Spleen (tissue), 11 donors: ENCODE results near the gene UTS2B. TPM values are rescaled to one million over a fixed set of nuclear protein-coding genes. Genes with fewer than 3 reads are reported as not detected.
"Not testable (repeated sequence)": the region's sequence is repeated elsewhere in the genome, so short reads cannot be mapped to it uniquely, and the experiment has no call there.

Experiments used
- DNase-seq: peaks from one replicate; pipeline ENCODE4 v3.0.0-alpha.2; 2020
- H3K27ac ChIP-seq, 8 donors: fragments of 200-600 bp; sonication (generic) in 7 of 8; 1 replicate in 4 of 8; 2 replicates in 4 of 8; pipeline versions ENCODE4 v1.5.0 to v1.8.0; 2016 to 2021; ENCODE audit warnings: inconsistent platforms in 4 of 8, mild to moderate bottlenecking in 4 of 8, moderate library complexity in 1 of 8
- H3K27me3 ChIP-seq, 7 donors: fragments of 200-600 bp; sonication (generic) in 6 of 7; replicated peaks in 1 of 7; 1 replicate in 4 of 7; 2 replicates in 3 of 7; pipeline versions ENCODE4 v1.5.0 to v1.8.0; 2016 to 2021; ENCODE audit warnings: inconsistent platforms in 3 of 7, mild to moderate bottlenecking in 1 of 7
- H3K36me3 ChIP-seq, 6 donors: fragments of 200-600 bp; sonication (generic) in 5 of 6; 1 replicate in 4 of 6; 2 replicates in 2 of 6; pipeline versions ENCODE4 v1.5.0 to v1.8.0; 2016 to 2021; ENCODE audit warnings: inconsistent platforms in 2 of 6
- H3K4me1 ChIP-seq, 6 donors: fragments of 200-600 bp; sonication (generic) in 5 of 6; 1 replicate in 3 of 6; 2 replicates in 3 of 6; pipeline versions ENCODE4 v1.5.0 to v1.8.0; 2016 to 2021; ENCODE audit warnings: inconsistent platforms in 3 of 6
- H3K4me3 ChIP-seq, 8 donors: fragments of 200-600 bp; sonication (generic) in 7 of 8; 1 replicate in 4 of 8; 2 replicates in 4 of 8; pipeline versions ENCODE4 v1.5.0 to v1.8.0; 2016 to 2021; ENCODE audit warnings: inconsistent platforms in 4 of 8, mild to moderate bottlenecking in 4 of 8, moderate library complexity in 2 of 8
- H3K9me3 ChIP-seq, 8 donors: fragments of 200-600 bp; sonication (generic) in 7 of 8; 1 replicate in 4 of 8; 2 replicates in 4 of 8; pipeline versions ENCODE4 v1.5.0 to v1.8.0; 2016 to 2021; ENCODE audit warnings: inconsistent platforms in 4 of 8
- POLR2A ChIP-seq, 3 donors: fragments of 450-650 bp; IDR thresholded peaks; one replicate each; pipeline ENCODE4 v1.5.1; 2017; ENCODE audit warnings: antibody characterized with exemption in 3 of 3, mild to moderate bottlenecking in 1 of 3
- POLR2AphosphoS5 ChIP-seq, 3 donors: sonication (generic); formaldehyde crosslinking; IDR thresholded peaks; one replicate each; pipeline ENCODE4 v1.5.1; 2017; ENCODE audit warnings: antibody characterized with exemption in 3 of 3
- WGBS, 5 donors: extraction: QIAGEN DNeasy Blood & Tissue Kit in 3 of 5; methylation state at CpG; one replicate each; pipeline versions ENCODE4 v1.1.5 to v1.1.7; 2013 to 2018; 5-methylcytosine and 5-hydroxymethylcytosine counted together
- intact Hi-C: fragments of 100-400 bp; cut with DNase I; formaldehyde crosslinking; loops from one replicate; pipeline ENCODE4 v1.15.0; 2023; ENCODE audit warnings: low total_unique reads
- polyA plus RNA-seq, 3 donors: library from polyadenylated mRNA; stranded (reverse); fragments of 200-250 nt; gene quantifications; one replicate each; pipeline ENCODE4 v1.2.1, GENCODE V29; 2013
- total RNA-seq, 7 donors: library from RNA; depleted of rRNA in 3 of 7; stranded (reverse); fragments of >200 nt in 3 of 7; fragmentation: NEBNext Ultra II Directional in 4 of 7; extraction: Animal tissue kit (Norgen Biotek cat#: 25700) in 4 of 7; gene quantifications; one replicate each; pipeline versions ENCODE4 v1.1.0 to v1.2.1, GENCODE V29; 2016 to 2021
- TF ChIP-seq, protein P1 (sequence below), 11 experiments: fragments of 200-600 bp in 7 of 11; fragments of 450-650 bp in 4 of 11; sonication (generic) in 4 of 11; IDR thresholded peaks in 8 of 11; conservative IDR thresholded peaks in 3 of 11; 1 replicate in 7 of 11; 2 replicates in 4 of 11; pipeline versions ENCODE4 v1.4.0 to v1.8.0; 2016 to 2021; ENCODE audit warnings: antibody characterized with exemption in 11 of 11, inconsistent platforms in 4 of 11, mild to moderate bottlenecking in 1 of 11
- donor health status: healthy with polysubstance abuse.
- donor health status: DM: no; HTN: no; CAD: no; lungs with moderate emphysema.
- donor health status: DM: no; HTN: no; CAD: no.
- donor health status: Bipolar disorder and iron deficiency.
- donor health status: healthy.
- donor health status: DM: no; HTN: no; CAD: no.
- donor health status: DM: yes; HTN: yes; CAD: no.

Gene UTS2B
- total and polyA plus RNA-seq, 10 donors: 0.20 to 3.2 (median 0.54) TPM; not detected in 1

- WGBS, 5 donors: 41 to 54% (median 49%) methylated on average over 6 of the region's 6 CpGs
- Histone ChIP-seq H3K27ac (peak overlapping the region in 5 of 8 donors; percentile 36 to 69 (median 47)), H3K9me3 (no peaks in the 10 kb centered on the region), H3K4me1 (peaks cover 0 to 56% (median 27%) of the 10 kb centered on the region in 6 donors), H3K27me3 (no peaks in the 10 kb centered on the region), H3K4me3 (peak overlapping the region in 1 of 8 donors; percentile 17), H3K36me3 (no peaks in the 10 kb centered on the region)
- intact Hi-C loops: no loop called here
- no peak for DNase-seq
- TF ChIP-seq, protein P1, sequence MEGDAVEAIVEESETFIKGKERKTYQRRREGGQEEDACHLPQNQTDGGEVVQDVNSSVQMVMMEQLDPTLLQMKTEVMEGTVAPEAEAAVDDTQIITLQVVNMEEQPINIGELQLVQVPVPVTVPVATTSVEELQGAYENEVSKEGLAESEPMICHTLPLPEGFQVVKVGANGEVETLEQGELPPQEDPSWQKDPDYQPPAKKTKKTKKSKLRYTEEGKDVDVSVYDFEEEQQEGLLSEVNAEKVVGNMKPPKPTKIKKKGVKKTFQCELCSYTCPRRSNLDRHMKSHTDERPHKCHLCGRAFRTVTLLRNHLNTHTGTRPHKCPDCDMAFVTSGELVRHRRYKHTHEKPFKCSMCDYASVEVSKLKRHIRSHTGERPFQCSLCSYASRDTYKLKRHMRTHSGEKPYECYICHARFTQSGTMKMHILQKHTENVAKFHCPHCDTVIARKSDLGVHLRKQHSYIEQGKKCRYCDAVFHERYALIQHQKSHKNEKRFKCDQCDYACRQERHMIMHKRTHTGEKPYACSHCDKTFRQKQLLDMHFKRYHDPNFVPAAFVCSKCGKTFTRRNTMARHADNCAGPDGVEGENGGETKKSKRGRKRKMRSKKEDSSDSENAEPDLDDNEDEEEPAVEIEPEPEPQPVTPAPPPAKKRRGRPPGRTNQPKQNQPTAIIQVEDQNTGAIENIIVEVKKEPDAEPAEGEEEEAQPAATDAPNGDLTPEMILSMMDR (IDR thresholded peaks at IDR 0.05 in 8 of 11, conservative IDR thresholded peaks at IDR 0.05 in 3 of 11): no peak
- TF ChIP-seq POLR2A (IDR thresholded peaks at IDR 0.05) (no peak), POLR2AphosphoS5 (IDR thresholded peaks at IDR 0.05) (no peak)
These were observed 77.1 kb downstream of the UTS2B start for GRCh38 chr3:191253089-191253799.

GRCh38 chr3:191246630-191247029 lies 83.7 kb downstream of the UTS2B start:
- TF ChIP-seq POLR2A (IDR thresholded peaks at IDR 0.05): no peak
- TF ChIP-seq, protein P1 (IDR thresholded peaks at IDR 0.05 in 8 of 11, conservative IDR thresholded peaks at IDR 0.05 in 3 of 11): no peak
- TF ChIP-seq POLR2AphosphoS5 (IDR thresholded peaks at IDR 0.05): no peak
- Histone ChIP-seq H3K4me1 (peaks cover 0 to 31% (median 6%) of the 10 kb centered on the region in 6 donors), H3K9me3 (no peaks in the 10 kb centered on the region), H3K27ac (peak overlapping the region in 6 of 8 donors; percentile 12 to 77 (median 60)), H3K36me3 (no peaks in the 10 kb centered on the region), H3K27me3 (no peaks in the 10 kb centered on the region), H3K4me3 (no peak overlapping the region)
- WGBS, 5 donors: 81 to 97% (median 91%) methylated on average over 1 of the region's 1 CpG
- DNase-seq: no peak
- intact Hi-C loops: loop anchor here (10.0 kb wide), 1 partner anchor 138 kb away; no protein-coding TSS in a partner anchor

GRCh38 chr3:191246034-191246433 lies 84.3 kb downstream of the UTS2B start:
- H3K27ac ChIP-seq: peak overlapping the region in 6 of 8 donors; percentile 12 to 77 (median 60)
- intact Hi-C loops: loop anchor here (10.0 kb wide), 1 partner anchor 139 kb away; no protein-coding TSS in a partner anchor

DNA sequence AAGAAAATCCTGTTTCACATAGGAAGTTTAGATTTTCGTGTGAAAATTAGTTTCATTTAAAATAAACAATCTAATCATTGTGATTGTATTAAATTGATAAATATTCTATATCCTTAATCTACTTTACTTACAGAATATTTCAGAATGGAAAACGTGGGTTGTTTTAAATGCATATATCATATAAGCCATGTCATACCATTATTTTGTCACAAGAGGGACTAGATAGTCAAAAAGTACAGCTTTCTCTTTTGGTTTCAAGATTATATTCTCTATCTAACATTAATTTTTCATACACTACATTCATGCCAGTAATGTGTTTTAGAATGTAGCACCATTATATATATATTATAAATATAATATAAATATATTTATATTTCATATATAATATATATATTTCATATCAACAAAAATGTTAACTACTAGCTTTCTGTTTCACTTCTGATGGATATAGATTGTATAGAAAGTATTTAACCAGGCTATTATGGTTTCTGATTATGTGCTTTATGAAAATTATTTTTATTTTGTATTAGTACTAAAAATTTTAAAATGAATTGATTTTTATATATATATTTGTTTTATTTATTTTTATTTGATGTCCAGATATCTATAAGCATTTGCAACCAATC lies 86.0 kb downstream of the UTS2B start:
- peak overlapping the region in 3 of 8 donors; percentile 28 to 77 (median 70) for H3K27ac ChIP-seq
- H3K4me1 ChIP-seq: peaks cover 0 to 36% (median 13%) of the 10 kb centered on the region in 6 donors
- H3K36me3 ChIP-seq: no peaks in the 10 kb centered on the region
- H3K9me3 ChIP-seq: no peaks in the 10 kb centered on the region
- DNase-seq: no peak
- TF ChIP-seq POLR2A (IDR thresholded peaks at IDR 0.05): no peak
- TF ChIP-seq POLR2AphosphoS5 (IDR thresholded peaks at IDR 0.05): no peak
- TF ChIP-seq, protein P1 (IDR thresholded peaks at IDR 0.05 in 8 of 11, conservative IDR thresholded peaks at IDR 0.05 in 3 of 11): peak in 10 of 11 experiments; percentile 20 to 77 (median 62)
- no peaks in the 10 kb centered on the region for H3K27me3 ChIP-seq
- 6 to 27% (median 15%) methylated on average over 2 of the region's 2 CpGs for WGBS, 5 donors
- intact Hi-C loops: loop anchor here (10.0 kb wide), 1 partner anchor 140 kb away; no protein-coding TSS in a partner anchor
- no peak overlapping the region for H3K4me3 ChIP-seq

More at GRCh38 chr3:191246034-191246433, 84.3 kb downstream of the UTS2B start:
- H3K4me1 ChIP-seq: peaks cover 0 to 31% (median 6%) of the 10 kb centered on the region in 6 donors
- WGBS, 5 donors: 16 to 43% (median 28%) methylated on average over 5 of the region's 5 CpGs
- H3K4me3 ChIP-seq, DNase-seq, H3K27me3 ChIP-seq, H3K36me3 ChIP-seq, H3K9me3 ChIP-seq: not testable (repeated sequence)
- TF ChIP-seq POLR2AphosphoS5 (IDR thresholded peaks at IDR 0.05): peak in 1 of 3 donors; percentile 61
